ENCODE results near the gene BRIP1. TPM values are rescaled to one million over a fixed set of nuclear protein-coding genes. Genes with fewer than 3 reads are reported as not detected.

The BRIP1 gene
- total RNA-seq, 2 donors from 2014 or later: 1.3 to 3.9 TPM

- H3K36me3 ChIP-seq: peaks cover 0 to 4% of the 10 kb centered on the region in 2 donors
- DNase-seq (ENCODE audit: low spot score): no peak
- no peaks in the 10 kb centered on the region for H3K9me3 ChIP-seq
- WGBS: 95% methylated on average over 2 of the region's 2 CpGs
- no peak overlapping the region for H3K4me3 ChIP-seq
- H3K27ac ChIP-seq: no peak overlapping the region
- no peaks in the 10 kb centered on the region for H3K4me1 ChIP-seq (replicated peaks)
- H3K27me3 ChIP-seq (replicated peaks; ENCODE audit: insufficient read depth): no peaks in the 10 kb centered on the region
- intact Hi-C loops (cut with DNase I): no loop called here
- TF ChIP-seq POLR2A (IDR thresholded peaks at IDR 0.05) (no peak), POLR2AphosphoS5 (IDR thresholded peaks at IDR 0.05) (no peak), CTCF (IDR thresholded peaks at IDR 0.05) (no peak)
Observed at GRCh38 chr17:61877837-61878236, 14.5 kb upstream of the BRIP1 start.

GRCh38 chr17:61875804-61876203 is 12.5 kb upstream of the BRIP1 start:
- Histone ChIP-seq H3K4me1 (replicated peaks) (no peaks in the 10 kb centered on the region), H3K36me3 (peaks cover 0 to 3% of the 10 kb centered on the region in 2 donors), H3K27me3 (replicated peaks; ENCODE audit: insufficient read depth) (no peaks in the 10 kb centered on the region), H3K27ac (no peak overlapping the region), H3K4me3 (no peak overlapping the region), H3K9me3 (no peaks in the 10 kb centered on the region)
- TF ChIP-seq POLR2A (IDR thresholded peaks at IDR 0.05): no peak
- TF ChIP-seq CTCF (IDR thresholded peaks at IDR 0.05): no peak
- TF ChIP-seq POLR2AphosphoS5 (IDR thresholded peaks at IDR 0.05): no peak
- 98% methylated on average over 3 of the region's 3 CpGs for WGBS
- intact Hi-C loops (cut with DNase I): no loop called here
- no peak for DNase-seq (ENCODE audit: low spot score)

GRCh38 chr17:61875285-61875684 is 12.0 kb upstream of the BRIP1 start:
- Histone ChIP-seq H3K4me3 (no peak overlapping the region), H3K36me3 (no peaks in the 10 kb centered on the region), H3K27me3 (replicated peaks; ENCODE audit: insufficient read depth) (no peaks in the 10 kb centered on the region), H3K9me3 (no peaks in the 10 kb centered on the region), H3K27ac (no peak overlapping the region), H3K4me1 (replicated peaks) (no peaks in the 10 kb centered on the region)
- no peak for TF ChIP-seq POLR2AphosphoS5 (IDR thresholded peaks at IDR 0.05)
- no peak for DNase-seq (ENCODE audit: low spot score)
- WGBS: 59% methylated on average over 1 of the region's 1 CpG
- intact Hi-C loops (cut with DNase I): no loop called here

- H3K4me1 ChIP-seq (replicated peaks): no peaks in the 10 kb centered on the region
- 72% methylated on average over 2 of the region's 2 CpGs for WGBS
- no peak overlapping the region for H3K27ac ChIP-seq
- H3K36me3 ChIP-seq: no peaks in the 10 kb centered on the region
- no peaks in the 10 kb centered on the region for H3K9me3 ChIP-seq
- intact Hi-C loops (cut with DNase I): no loop called here
- no peak overlapping the region for H3K4me3 ChIP-seq
- TF ChIP-seq POLR2A (IDR thresholded peaks at IDR 0.05): no peak
- TF ChIP-seq POLR2AphosphoS5 (IDR thresholded peaks at IDR 0.05): no peak
- no peak for TF ChIP-seq CTCF (IDR thresholded peaks at IDR 0.05)
- DNase-seq (ENCODE audit: low spot score): no peak
- no peaks in the 10 kb centered on the region for H3K27me3 ChIP-seq (replicated peaks; ENCODE audit: insufficient read depth)
Observed at GRCh38 chr17:61874075-61874474, 10.7 kb upstream of the BRIP1 start.

- H3K27ac ChIP-seq: no peak overlapping the region
- no peaks in the 10 kb centered on the region for H3K9me3 ChIP-seq
- 97% methylated on average over 3 of the region's 3 CpGs for WGBS
- intact Hi-C loops (cut with DNase I): no loop called here
- H3K4me3 ChIP-seq: no peak overlapping the region
- no peaks in the 10 kb centered on the region for H3K4me1 ChIP-seq (replicated peaks)
- no peaks in the 10 kb centered on the region for H3K27me3 ChIP-seq (replicated peaks; ENCODE audit: insufficient read depth)
- TF ChIP-seq CTCF (IDR thresholded peaks at IDR 0.05) (no peak), POLR2A (IDR thresholded peaks at IDR 0.05) (no peak), POLR2AphosphoS5 (IDR thresholded peaks at IDR 0.05) (no peak)
- no peak for DNase-seq (ENCODE audit: low spot score)
- H3K36me3 ChIP-seq: no peaks in the 10 kb centered on the region
Observed at GRCh38 chr17:61872099-61872498, 8.8 kb upstream of the BRIP1 start.

All from prostate gland (tissue), 2 donors.